Skin epidermis (tissue), 12 donors: ENCODE measurements around the gene TMEM145.
A peak's percentile ranks its signal among the peaks of the same experiment; 100 is the strongest.

ENCODE experiments used
- H3K27ac ChIP-seq, 21 experiments: fragments of 200-600 bp; sonication (generic) in 11 of 21; one replicate each; pipeline ENCODE4 v1.5.0; 2020; ENCODE audit warnings: mild to moderate bottlenecking in 3 of 21, inconsistent platforms in 2 of 21, moderate library complexity in 2 of 21
- H3K4me3 ChIP-seq, 7 experiments: fragments of 200-600 bp; sonication (generic) in 2 of 7; one replicate each; pipeline ENCODE4 v1.5.0; 2020; ENCODE audit warnings: inconsistent platforms in 2 of 7, mild to moderate bottlenecking in 2 of 7, moderate library complexity in 1 of 7

The TMEM145 gene

DNA sequence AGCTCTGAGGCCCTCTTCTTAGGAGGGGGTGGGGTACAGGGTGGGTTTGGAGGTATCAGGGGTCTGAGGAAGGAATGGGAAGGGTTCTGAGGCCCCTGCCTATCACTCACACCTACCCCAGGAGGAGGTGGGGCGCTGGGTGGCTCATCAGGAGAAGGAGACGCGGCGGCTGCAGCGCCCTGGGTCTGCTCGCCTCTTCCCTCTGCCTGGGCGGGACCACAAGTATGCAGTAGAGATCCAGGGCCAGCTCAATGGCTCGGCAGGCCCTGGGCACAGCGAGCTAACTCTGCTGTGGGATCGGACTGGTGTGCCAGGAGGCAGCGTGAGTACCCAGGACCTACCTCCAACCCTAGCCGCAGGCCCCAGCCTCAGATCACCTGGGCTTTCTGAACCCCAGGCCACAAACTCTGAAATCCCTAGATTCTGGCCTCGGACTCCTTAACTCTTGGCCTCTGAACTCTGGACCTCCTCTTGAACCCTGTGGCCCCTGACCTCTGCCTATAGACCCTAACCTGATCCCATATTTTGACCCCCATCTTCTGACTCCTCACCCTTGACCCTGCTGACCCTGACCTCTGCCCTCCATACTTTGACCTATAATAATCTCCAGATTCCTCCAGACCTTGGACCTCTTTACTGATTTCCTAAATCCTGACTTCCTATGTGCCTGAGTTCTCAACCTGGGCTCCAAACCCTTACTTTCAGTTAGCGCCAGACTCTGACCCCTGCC lies 36.4 kb downstream of the TMEM145 start:
- Histone ChIP-seq H3K4me3 (no peak overlapping the region), H3K27ac (no peak overlapping the region)

DNA sequence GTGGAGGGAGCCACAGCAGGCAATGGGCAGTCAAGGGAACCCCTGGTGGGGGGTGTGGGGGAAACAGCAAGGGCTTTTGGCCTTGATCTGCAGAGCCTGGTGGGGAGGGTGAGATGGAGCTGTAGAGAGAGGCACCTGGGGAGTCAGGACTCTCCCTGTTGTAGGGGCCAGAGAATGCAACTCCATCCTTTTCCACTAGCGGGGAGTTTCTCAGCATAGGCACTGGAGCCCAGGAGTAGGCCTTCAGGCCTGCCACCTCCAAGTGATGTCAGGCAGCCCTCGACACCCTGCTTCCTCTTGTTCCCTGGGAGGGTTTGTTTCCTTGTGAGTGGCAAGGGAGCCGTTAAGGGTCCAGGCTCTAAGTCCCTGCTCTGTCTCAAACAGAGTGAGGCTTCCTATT lies 37.3 kb downstream of the TMEM145 start:
- Histone ChIP-seq H3K27ac (no peak overlapping the region), H3K4me3 (no peak overlapping the region)

DNA sequence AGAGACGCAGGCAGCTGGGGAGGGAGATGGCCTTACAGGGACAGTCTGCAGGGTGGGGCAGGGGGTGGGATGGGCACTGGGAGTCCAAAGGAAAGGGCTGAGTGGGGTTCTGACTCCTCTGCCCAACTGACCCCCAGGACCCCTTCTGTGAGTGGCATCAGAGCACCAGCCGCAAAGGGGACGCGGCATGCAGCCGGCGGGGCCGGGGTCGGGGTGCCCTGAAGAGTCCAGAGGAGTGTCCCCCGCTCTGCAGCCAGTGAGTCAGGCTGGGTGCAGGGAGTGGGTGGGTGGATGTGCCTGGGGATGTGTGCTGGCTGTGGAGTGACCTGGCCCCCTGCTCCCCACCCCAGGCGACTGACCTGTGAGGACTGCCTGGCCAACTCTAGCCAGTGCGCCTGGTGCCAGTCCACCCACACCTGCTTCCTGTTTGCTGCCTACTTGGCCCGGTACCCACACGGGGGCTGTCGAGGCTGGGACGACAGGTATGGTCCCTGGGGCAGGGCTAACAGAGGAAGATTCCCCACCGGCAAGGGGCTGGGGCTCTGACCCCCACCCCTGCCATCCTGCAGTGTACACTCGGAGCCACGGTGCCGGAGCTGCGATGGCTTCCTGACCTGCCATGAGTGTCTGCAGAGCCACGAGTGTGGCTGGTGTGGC lies 38.1 kb downstream of the TMEM145 start:
- Histone ChIP-seq H3K4me3 (no peak overlapping the region), H3K27ac (no peak overlapping the region)

DNA sequence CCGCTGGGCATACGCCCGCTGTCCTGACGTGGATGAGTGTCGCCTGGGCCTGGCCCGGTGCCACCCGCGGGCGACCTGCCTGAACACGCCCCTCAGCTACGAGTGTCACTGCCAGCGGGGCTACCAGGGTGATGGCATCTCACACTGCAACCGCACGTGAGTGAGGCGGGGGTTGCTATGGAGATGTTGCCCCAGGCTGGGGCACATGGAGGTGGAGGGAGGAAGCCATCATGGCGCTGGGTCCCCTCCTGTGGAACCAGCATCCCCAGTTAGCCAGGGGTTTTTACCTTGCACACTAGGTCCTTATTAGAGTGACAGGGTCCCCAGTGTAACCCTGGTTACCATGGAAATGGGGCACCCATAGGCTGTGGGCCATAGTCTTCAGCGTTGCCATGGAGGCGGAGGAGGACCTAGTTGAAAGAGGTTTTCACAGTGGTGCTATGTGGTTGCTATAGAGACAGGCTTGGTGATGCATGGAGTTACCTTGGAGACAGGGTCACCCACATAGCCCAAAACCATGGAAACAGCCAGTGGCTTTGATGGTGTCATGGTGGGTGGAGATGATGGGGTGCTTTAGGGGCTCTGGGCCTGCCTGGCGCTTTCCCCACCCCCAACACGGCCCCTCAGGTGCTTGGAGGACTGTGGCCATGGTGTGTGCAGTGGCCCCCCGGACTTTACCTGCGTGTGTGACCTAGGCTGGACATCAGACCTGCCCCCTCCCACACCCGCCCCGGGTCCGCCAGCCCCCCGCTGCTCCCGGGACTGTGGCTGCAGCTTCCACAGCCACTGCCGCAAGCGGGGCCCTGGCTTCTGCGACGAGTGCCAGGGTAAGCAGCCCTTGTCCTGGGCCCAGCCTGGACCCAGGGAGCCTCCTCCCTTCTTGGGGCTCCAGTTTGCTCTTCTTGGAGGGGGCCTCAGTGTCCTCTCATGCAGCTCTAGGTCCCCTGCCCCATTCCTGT lies 39.5 kb downstream of the TMEM145 start:
- no peak overlapping the region for H3K27ac ChIP-seq
- no peak overlapping the region for H3K4me3 ChIP-seq

DNA sequence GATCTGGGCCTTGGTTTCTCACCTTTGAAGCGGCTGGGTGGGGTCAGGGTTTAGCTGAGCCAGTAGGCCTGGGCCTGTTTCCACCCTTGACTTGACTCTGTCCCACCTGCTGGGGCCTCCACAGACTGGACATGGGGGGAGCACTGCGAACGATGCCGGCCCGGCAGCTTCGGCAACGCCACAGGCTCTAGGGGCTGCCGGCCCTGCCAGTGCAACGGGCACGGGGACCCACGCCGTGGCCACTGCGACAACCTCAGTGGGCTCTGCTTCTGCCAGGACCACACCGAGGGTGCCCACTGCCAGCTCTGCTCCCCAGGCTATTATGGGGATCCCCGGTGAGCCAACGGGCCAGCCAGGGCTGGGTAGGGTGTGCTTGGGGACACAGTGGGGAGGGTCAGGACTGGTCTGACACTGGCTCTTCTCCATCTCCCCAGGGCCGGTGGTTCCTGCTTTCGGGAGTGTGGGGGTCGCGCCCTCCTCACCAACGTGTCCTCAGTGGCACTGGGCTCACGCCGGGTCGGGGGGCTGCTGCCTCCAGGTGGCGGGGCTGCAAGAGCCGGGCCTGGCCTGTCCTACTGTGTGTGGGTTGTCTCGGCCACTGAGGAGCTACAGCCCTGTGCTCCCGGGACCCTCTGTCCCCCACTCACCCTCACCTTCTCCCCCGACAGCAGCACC lies 40.4 kb downstream of the TMEM145 start:
- Histone ChIP-seq H3K4me3 (no peak overlapping the region), H3K27ac (no peak overlapping the region)

DNA sequence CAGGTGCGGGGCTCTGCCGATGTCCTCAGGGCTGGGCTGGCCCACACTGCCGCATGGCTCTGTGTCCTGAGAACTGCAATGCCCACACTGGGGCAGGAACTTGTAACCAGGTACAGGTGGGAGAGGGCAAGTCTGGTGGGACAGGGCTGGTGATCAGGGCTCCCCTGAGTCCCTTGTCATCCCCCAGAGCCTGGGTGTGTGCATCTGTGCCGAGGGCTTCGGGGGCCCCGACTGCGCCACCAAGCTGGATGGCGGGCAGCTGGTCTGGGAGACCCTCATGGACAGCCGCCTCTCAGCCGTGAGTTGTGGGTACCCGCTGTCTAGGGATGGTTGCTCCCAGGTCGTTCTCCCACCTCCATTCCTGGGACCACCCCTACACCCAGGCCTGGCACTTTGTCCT lies 42.8 kb downstream of the TMEM145 start:
- Histone ChIP-seq H3K4me3 (no peak overlapping the region), H3K27ac (no peak overlapping the region)

DNA sequence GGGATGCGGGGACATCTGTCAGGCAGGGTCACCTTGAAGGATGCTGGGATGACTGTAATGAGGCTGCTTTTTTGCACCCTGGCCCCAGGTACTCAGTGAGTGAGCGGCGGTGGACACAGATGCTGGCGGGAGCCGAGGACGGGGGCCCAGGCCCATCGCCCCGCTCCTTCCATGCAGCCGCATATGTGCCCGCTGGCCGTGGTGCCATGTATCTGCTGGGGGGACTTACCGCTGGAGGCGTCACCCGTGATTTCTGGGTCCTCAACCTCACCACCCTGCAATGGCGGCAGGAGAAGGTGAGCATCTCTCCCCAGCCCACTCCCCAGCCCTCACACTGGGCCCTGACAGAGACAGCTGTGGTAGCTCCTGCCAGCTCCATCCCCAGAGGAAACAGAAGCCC lies 43.6 kb downstream of the TMEM145 start:
- Histone ChIP-seq H3K27ac (no peak overlapping the region), H3K4me3 (no peak overlapping the region)

DNA sequence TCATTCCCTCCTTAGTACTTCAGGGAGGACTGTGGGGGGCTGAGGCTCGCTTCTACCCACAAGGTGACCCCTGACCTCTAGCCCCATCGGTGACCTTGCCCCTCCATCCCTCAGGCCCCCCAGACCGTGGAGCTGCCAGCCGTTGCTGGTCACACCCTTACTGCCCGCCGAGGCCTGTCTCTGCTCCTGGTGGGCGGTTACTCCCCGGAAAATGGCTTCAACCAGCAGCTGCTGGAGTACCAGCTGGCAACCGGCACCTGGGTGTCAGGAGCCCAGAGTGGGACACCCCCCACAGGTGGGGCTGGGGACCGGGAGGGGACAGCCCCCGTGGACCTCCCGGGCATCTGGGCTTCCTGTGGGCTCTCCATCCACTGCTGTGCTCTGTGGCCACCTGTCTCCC lies 44.2 kb downstream of the TMEM145 start:
- H3K27ac ChIP-seq = no peak overlapping the region

DNA sequence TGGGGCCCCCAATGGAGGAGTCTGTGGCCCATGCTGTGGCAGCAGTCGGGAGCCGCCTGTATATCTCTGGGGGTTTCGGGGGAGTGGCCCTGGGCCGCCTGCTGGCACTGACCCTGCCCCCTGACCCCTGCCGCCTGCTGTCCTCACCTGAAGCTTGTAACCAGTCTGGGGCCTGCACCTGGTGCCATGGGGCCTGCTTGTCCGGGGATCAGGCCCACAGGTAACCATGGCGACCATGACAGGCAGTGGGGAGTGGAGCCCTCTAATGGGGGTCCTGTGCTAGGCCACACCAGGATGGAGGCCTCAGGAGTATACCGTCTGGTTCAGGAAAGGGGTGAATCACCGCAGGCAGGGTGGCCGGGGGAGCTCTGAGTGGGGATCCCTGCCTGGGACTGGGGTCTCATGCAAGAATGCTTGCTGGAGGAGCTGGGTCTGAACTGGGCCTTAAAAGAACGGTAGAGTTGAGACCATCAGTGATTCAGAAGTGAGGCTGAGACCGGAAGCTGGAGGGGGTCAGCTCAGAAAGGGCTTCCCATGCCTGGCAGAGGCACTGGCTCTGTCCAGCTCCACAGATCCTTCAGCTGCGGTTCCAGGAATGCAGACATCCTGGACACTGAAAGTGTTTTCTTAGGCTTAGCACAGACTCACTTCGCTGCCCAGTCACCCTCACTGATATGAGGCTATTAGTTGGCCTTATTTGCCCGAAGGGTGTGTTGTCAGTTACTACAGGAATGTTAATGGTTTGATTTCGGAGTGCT lies 47.9 kb downstream of the TMEM145 start:
- Histone ChIP-seq H3K4me3 (no peak overlapping the region), H3K27ac (no peak overlapping the region)

More for the DNA sequence above, 44.2 kb downstream of the TMEM145 start:
- H3K4me3 ChIP-seq = no peak overlapping the region

DNA sequence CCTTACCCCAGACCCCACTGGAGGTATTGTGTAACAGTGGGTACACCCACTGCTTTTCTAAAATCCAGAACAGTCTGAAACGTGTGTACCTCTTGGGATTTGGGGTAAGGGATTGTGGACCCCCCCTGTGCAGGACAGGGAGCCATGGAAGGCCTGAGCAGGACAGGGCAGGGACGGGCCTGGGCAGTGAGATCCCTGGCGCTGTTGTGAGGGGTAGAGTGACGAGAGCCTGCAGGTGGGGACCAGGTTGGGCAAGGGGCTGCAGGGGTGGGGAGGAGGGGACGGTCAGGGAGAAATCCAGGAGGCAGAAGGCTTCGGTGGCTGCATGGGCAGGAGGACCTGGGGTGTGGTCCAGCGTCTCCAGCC lies 48.4 kb downstream of the TMEM145 start:
- Histone ChIP-seq H3K4me3 (no peak overlapping the region), H3K27ac (no peak overlapping the region)

DNA sequence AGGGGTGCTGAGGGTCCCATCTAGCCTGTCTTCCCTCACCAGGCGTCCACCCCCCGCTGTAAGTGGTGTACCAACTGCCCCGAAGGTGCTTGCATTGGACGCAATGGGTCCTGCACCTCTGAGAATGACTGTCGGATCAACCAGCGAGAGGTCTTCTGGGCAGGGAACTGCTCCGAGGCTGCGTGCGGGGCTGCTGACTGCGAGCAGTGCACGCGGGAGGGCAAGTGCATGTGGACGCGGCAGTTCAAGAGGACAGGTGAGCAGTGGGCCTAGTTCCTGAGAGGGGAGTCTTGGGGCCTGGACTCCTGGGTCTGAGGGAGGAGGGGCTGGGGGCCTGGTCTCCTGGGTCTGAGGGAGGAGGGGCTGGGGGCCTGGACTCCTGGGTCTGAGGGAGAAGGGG lies 49.2 kb downstream of the TMEM145 start:
- H3K27ac ChIP-seq = no peak overlapping the region
- H3K4me3 ChIP-seq = no peak overlapping the region

DNA sequence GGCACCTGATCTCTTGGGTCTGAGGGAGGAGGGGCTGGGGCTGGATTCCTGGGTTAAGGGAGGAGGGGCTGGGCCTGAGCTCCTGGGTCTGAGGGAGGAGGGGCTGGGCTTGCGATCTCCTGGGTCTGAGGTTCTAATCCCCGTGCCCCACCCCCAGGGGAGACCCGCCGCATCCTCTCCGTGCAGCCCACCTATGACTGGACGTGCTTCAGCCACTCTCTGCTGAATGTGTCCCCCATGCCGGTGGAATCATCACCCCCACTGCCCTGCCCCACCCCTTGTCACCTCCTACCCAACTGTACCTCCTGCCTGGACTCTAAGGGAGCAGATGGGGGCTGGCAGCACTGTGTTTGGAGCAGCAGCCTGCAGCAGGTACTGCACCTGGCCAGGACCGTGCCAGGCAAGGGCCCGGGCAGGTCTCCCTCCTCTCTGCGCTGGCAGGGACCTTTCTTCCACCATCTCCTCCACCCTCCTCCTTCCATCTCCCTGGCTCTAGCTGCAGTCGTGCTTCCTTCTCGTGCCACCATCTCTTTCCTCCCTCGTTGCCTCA lies 49.9 kb downstream of the TMEM145 start:
- peak overlapping the region in 1 of 21 experiments; percentile 9 for H3K27ac ChIP-seq

DNA sequence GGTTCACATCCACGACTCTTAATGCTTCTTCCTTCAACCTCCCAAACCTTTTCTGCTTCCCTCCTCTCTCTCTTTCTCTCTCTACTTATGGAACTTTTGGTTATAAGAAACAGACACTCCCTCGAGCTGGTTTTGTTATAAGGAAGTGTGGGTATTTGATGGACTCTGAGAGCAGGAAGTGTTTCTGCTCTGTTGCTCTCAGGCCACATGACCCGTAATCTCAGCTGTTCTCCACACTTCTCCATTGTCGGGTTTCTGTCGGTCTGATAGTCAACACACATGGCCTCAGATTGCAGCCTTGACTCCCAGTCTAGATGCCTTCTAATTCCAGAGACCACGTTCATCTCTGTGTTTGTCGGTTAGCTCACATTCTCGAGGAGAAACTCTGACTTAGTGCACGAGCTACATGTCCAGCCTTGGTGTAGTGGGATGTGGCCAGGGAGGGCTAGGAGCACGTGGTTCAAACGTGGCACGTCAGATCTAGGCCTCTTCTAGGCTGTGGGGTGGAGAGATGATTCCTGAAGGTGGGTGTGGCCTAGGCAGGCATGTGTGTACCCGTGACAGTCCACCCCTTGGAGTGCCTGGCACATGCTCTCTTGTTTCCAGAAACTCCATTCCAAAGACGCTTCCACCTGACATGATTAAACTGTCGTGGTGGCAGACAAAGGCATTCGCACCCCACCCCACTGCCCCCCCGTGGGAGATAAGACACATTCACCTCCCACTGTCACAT lies 50.7 kb downstream of the TMEM145 start:
- no peak overlapping the region for H3K4me3 ChIP-seq
- H3K27ac ChIP-seq = peak overlapping the region in 2 of 21 experiments; percentile 26 to 39

More for the DNA sequence above, 49.9 kb downstream of the TMEM145 start:
- no peak overlapping the region for H3K4me3 ChIP-seq

DNA sequence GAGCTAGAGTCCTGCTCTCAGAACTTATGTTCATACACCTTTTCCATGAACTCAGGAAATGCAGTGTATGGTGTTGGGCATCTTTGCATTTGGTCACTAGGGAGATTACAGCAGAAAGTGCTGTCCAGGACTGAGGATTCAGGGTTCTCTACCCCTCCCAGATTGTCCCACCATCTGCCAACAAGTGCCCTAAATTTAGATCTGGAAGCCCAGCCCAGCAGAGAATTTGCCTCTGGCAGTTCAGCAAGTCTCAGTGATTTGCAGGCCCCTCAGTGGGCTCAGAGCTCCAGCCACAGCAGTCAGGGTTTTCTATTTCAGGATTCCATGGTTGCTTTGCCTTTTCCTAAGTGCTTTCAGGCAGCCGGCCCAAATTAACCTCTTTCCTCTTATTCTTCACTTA lies 53.6 kb downstream of the TMEM145 start:
- H3K4me3 ChIP-seq = no peak overlapping the region
- H3K27ac ChIP-seq = no peak overlapping the region

DNA sequence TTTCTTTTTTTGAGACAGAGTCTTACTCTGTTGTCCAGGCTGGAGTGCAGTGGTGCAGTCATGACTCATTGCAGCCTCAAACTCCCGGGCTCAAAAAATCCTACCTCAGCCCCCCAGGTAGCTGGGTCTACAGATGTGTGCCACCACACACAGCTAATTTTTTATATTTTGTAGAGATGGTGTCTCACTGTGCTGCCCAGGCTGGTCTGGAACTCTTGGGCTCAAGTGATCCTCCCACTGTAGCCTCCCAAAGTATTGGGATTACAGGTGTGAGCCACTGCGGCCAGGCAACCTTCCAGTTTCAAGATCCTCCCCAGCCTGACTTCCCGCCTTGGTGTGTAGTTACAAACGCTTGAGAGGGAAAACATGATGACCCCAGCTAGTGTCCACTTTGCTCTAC lies 54.8 kb downstream of the TMEM145 start:
- H3K27ac ChIP-seq = no peak overlapping the region
- no peak overlapping the region for H3K4me3 ChIP-seq

DNA sequence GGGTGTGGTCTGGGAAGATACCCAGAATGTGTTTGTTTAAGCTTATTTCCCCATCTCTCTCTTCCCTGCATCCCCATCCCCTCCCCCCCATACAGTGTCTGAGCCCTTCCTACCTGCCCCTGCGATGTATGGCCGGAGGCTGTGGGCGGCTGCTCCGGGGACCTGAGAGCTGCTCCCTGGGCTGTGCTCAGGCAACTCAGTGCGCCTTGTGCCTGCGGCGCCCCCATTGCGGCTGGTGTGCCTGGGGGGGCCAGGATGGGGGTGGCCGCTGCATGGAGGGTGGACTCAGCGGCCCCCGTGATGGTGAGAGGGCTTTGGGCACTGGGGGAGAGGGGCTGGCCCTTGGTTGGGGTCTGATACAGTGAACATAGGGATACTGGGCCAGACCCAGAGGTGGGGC lies 55.3 kb downstream of the TMEM145 start:
- no peak overlapping the region for H3K27ac ChIP-seq
- no peak overlapping the region for H3K4me3 ChIP-seq

DNA sequence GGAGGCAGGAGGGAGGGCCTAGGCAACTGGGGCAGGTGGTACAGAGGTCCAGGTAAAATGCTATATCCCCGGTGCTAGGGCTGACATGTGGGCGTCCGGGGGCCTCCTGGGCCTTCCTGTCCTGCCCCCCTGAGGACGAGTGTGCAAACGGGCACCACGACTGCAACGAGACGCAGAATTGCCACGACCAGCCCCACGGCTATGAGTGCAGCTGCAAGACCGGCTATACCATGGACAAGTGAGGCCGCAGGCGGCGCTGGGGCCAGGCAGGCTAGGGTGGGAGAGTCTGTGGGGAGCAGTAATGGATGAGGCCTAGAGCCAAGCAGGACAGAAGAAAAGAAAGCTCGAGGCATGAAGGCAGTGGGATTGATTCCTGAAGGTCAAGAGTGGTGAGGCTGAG lies 55.7 kb downstream of the TMEM145 start:
- Histone ChIP-seq H3K4me3 (no peak overlapping the region), H3K27ac (no peak overlapping the region)

DNA sequence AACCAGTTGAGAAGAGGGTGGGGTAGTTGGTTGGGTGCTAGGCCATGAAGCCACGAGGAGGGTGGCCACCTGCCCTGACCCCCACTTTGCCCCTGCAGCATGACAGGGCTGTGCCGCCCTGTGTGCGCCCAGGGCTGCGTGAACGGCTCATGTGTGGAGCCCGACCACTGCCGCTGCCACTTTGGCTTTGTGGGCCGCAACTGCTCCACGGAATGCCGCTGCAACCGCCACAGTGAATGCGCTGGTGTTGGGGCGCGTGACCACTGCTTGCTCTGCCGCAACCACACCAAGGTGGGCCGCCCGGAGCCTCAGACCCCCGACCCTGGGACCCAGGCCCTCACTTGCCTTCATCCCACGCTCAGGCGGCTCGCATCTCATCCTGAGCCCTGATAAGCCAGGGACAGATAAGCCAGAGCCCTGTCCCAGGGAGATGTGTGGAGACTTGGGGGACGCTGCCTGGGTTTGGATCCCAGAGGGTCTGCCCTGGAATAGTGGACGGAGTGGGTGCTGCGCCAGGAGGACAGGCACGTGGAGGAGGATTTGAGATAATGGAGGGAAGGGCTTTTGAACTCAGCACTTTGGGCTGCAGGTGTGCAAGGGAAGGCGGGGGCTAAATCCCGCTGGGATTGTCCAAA lies 56.4 kb downstream of the TMEM145 start:
- H3K4me3 ChIP-seq = no peak overlapping the region
- H3K27ac ChIP-seq = no peak overlapping the region
